Fibroblast of skin of left quadriceps (primary cell): Measurements from ENCODE around the gene CREBBP.
"Not testable (repeated sequence)": the region's sequence is repeated elsewhere in the genome, so short reads cannot be mapped to it uniquely, and the experiment has no call there.

ENCODE experiments used
- DNase-seq, 2 experiments: peaks; one replicate each; pipeline ENCODE4 v3.0.0-alpha.2; 2013; ENCODE audit warnings: low read depth in 2 of 2

The CREBBP gene

GRCh38 chr16:3714378-3714777 is 166.1 kb downstream of the CREBBP start:
- DNase-seq: not testable (repeated sequence)

GRCh38 chr16:3713587-3714242 is 166.8 kb downstream of the CREBBP start:
- DNase-seq: no peak

DNA sequence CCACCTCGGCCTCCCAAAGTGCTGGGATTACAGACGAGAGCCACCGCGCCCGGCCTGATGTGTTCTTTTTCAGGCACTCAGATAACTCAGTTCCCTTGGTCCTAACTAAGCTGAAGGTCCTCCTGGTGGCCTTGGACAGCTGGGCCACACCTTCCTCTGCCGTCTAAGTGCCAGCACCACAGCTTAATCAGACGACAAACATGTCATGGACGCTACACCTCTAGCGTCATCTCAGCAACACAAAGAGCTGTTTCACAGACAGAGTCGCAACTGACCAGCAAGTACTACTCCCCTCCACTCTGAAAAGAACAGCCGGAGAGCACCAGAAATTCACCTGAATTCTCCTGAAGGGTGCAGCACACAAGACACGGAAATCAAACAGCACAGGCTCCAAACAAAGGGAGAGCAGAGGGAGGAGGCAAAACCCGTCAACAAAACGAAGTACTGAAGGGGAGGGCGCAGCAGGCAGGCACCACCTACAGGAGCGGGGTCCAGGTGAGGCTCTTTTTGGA is 167.6 kb downstream of the CREBBP start:
- no peak for DNase-seq

DNA sequence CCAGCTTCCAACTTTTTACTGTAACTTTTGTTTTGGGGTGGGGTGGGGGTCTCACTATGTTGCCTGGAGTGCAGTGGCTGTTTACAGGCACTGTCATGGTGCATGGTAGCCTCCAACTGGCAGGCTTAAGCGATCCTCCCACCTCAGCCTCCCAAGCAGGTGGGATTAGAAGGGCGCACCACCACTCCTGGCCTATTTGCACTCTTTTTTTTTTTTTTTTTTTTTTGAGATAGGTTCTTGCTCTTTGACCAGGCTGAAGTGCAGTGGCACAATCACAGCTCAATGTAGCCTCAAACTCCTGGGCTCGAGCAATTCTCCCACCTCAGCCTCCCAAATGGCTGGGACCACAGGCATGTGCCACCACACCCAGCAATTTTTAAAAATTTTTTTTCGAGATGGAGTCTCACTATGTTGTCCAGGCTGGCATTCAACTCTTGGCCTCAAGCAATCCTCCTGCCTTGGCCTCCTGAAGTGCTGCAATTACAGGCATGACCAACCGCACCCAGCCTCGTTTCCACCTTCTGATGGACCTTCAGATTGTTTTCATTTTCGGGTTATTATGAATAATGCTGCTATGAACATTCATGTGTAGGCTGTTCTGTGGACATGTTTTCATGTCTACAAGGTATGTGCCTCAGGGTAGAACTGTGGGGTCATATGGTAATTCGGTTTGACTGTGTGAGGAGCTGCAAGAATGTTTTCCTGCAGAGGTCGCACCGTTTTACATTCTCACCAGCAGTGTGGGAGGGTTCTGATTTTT is 174.1 kb downstream of the CREBBP start:
- DNase-seq: no peak

DNA sequence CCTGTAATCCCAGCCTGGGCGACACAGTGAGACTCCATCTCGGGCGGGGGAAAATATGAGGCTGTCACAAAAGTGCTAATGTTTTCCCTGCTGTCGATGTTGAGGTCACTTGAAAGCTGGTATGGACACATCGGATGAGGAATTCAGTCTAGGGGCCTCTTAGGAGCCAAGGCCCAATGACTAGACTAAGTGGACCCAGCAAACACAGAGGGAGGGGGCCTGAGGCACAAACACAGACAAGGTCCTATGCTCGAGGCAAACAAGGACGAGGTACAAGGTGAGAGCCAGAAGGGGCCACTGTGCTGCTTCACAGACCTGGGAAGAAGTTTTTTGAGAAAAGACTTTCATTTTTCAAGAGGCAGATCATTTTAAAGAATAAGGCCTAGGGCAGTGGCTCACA is 178.4 kb downstream of the CREBBP start:
- DNase-seq: no peak

- no peak for DNase-seq
Observed at GRCh38 chr16:3701531-3701930, 179.0 kb downstream of the CREBBP start.

DNA sequence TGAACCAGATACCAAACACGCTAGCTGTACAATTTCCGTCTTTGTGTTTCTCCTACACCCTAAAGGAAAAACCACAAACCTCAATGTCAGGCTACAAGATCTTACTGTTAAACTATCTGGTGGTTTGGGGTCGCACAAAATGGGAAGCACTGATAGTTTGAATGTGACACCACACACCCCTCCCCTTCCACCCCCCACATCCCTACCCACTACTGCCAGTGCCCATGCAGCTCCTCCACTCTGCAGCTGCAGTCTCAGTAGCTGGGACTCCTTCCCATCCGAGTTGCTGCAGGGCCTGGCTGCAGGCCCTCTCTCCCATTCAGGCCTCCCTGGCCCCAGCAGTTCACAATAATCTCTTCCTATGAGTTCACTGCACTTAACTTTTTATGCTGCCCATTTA is 181.6 kb downstream of the CREBBP start:
- no peak for DNase-seq

- peak; percentile 41 to 53 for DNase-seq
Observed at GRCh38 chr16:3696425-3697218, 183.9 kb downstream of the CREBBP start.

DNA sequence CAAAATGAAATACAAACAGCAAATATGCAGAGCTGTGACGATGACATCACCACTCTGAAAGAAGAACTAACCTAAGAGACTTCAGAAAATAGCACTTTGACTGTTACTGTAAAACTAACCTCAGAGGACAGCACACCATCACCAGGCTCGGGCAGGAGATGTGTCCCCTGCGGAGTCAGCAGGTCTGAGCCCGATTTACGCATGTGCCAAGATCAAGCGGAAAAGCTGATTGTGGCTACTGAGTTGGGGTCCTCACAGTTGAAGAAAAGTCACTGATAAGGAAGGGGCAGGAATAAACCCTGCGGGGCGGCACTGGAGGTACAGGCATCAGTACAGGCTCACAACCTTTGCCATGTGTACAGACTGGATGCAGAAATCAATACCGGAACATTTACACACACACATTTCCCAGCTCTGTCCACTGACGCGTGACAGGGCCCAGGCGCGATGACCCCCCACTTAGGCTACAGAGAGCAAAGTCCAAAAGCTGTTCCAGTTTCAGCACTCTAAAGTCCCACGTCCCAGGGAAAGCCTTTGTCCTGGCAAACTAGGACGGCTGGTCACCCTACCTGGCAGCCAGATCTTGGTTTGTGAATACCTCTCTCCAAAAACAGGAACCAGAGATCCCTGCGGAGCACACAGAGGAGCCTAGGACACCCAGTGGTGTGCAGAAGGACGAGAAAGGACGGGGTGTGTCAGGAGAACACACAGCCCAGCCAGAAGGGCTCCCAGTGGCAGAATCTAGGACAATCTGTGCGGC is 184.7 kb downstream of the CREBBP start:
- no peak for DNase-seq

GRCh38 chr16:3694051-3694450 is 186.5 kb downstream of the CREBBP start:
- no peak for DNase-seq

DNA sequence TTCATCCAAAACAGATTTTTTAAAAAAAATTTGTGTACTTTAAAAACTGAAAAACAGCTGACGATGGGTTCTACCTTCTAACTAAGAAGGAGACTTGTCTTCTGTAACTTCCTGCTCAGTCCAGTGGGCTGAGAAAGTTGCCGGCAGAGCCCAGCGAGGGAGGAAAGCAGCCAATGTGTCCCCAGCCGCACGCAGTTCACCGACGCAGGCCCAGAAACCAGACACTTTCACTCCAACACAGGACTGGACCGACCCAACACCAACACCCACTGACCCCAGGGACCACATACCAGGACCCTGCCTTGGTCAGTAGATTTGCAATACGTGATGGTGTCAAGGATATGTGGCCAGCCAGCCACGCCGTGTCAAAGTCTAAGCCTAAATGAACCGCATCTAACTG is 188.8 kb downstream of the CREBBP start:
- no peak for DNase-seq

GRCh38 chr16:3690980-3691720 is 189.4 kb downstream of the CREBBP start:
- DNase-seq: peak; percentile 9 to 18

DNA sequence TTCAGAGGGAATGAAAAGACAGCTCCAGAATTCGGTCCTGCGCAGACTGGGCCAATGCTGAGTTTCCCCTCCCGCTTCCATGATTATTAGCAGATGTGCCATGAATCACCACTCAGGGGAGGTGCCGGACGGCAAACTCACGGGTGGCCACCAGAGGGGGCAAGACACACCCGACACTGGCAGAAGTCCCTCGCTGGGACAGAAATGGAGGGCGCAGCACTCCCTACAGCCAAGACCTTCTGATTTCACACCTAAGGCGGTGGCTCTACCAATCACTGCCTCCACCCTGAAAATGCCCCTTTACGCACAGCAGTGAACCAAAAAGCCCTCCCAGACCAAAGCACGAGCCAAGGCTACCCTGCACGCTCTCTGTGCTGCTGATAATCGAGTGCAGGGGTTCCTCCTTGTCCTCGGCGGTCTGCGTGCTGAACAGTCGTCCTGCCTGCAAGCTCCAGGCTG is 190.0 kb downstream of the CREBBP start:
- peak; percentile 91 to 93 for DNase-seq

GRCh38 chr16:3689731-3690130 is 190.8 kb downstream of the CREBBP start:
- DNase-seq: no peak

- DNase-seq: no peak
Observed at GRCh38 chr16:3687792-3688191, 192.7 kb downstream of the CREBBP start.

GRCh38 chr16:3687021-3687420 is 193.5 kb downstream of the CREBBP start:
- no peak for DNase-seq

DNA sequence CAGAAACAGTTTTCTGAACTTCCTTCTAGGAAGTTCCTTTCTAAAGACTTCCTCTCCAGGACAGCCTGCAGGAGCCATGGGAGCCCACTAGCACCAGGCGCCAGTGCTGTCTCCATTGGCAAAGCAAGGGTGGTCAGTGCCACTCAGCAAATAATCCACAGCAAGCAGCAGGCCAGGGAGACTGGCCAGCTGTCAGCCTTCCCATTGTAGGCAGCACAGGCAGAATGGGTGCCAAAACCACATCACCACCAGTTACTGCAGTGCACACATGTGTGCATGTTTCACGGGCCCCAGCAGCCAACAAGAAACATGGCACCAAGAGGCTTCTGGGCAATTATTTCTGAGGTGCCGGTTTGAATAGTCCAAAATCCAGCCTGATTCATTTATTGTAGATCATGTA is 199.3 kb downstream of the CREBBP start:
- no peak for DNase-seq

DNA sequence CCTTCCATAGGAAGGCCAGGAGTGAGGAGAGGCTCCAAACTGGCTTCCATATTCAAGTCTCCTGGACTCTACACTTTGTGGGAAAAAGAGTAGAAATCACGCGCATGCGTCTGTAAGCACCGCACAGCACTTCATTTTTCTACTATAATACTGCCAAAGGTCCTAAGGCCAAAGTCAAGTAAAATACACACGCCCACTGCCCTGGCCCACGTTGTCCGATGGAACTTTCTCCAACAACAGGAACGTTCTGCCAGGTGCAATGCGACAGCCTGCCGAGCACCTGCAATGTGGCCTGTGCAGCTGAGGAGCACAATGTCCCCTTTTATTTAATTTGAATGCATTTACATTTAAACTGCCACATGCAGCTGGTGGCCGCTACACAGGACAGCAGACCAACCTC is 202.5 kb downstream of the CREBBP start:
- DNase-seq: no peak

DNA sequence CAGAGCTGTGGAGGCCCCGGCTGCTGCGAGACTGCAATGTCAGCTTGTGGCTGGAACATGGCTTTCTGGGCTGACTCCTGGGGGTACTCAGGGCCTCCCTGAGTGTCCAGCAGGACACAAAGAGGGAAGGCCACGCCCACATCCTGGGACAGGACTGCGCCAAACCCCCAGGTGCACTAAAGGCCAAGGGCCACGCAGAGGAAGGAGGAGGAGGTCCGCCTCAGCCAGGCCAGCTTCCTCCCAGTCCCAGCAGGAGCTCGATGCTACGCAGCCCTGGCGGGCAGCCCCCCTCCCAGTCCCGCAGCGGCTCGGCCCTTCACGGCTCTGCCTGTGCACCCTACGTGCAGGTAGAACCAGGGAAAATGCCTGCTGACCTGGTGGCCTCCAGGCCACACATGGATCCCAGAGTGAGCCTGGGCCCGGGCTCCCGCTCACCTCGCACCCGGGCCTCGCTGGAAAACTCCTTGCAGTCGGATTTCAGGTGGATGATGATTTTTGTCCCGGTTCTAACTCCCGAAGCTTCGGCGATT is 204.8 kb downstream of the CREBBP start:
- DNase-seq: no peak
